Measurements from ENCODE around the gene CCZ1B. TPM values are rescaled to one million over a fixed set of nuclear protein-coding genes. Genes with fewer than 3 reads are reported as not detected.
"Not testable (repeated sequence)": the region's sequence is repeated elsewhere in the genome, so short reads cannot be mapped to it uniquely, and the experiment has no call there.

Gene CCZ1B
- total RNA-seq = 10 to 100 TPM; 63.9 to 64.5 TPM
- 10 to 100 TPM; 58.3 to 85.6 (median 81.1) TPM for polyA plus RNA-seq (ENCODE audit: insufficient read length in 6 of 6)
- long read RNA-seq, donor 1, transcript CCZ1B-207 (3 exons, 444 nt) = minor isoform, 5 of 51 reads
- long read RNA-seq, donor 1, transcript CCZ1B-205 (3 exons, 748 nt) = minor isoform, 5 of 51 reads
- long read RNA-seq, donor 1, transcript CCZ1B-201 (15 exons, 2,885 nt) = major isoform, 23 of 51 reads
- long read RNA-seq, donor 1, partial matches to known transcripts = 13 of 51 reads
- long read RNA-seq, donor 1, other reads (novel, unspliced or antisense) = 0 of 51 reads
- long read RNA-seq, donor 2, transcript CCZ1B-201 (15 exons, 2,885 nt) = major isoform, 17 of 22 reads
- long read RNA-seq, donor 2, partial matches to known transcripts = 0 of 22 reads
- long read RNA-seq, donor 2, other reads (novel, unspliced or antisense) = 0 of 22 reads
- long read RNA-seq, donor 3, partial matches to known transcripts = 0 of 4 reads
- long read RNA-seq, donor 3, other reads (novel, unspliced or antisense) = 0 of 4 reads
- long read RNA-seq, donor 4 = 0 reads
- long read RNA-seq, donor 5, transcript CCZ1B-201 (15 exons, 2,885 nt) = major isoform, 15 of 20 reads
- long read RNA-seq, donor 5, partial matches to known transcripts = 0 of 20 reads
- long read RNA-seq, donor 5, other reads (novel, unspliced or antisense) = 0 of 20 reads
- long read RNA-seq, donor 6, transcript CCZ1B-201 (15 exons, 2,885 nt) = major isoform, 10 of 15 reads
- long read RNA-seq, donor 6, partial matches to known transcripts = 0 of 15 reads
- long read RNA-seq, donor 6, other reads (novel, unspliced or antisense) = 0 of 15 reads
- long read RNA-seq, donor 7, transcript CCZ1B-201 (15 exons, 2,885 nt) = major isoform, 5 of 10 reads
- long read RNA-seq, donor 7, partial matches to known transcripts = 0 of 10 reads
- long read RNA-seq, donor 7, other reads (novel, unspliced or antisense) = 0 of 10 reads
- long read RNA-seq, donor 8, transcript CCZ1B-201 (15 exons, 2,885 nt) = major isoform, 10 of 19 reads
- long read RNA-seq, donor 8, partial matches to known transcripts = 0 of 19 reads
- long read RNA-seq, donor 8, other reads (novel, unspliced or antisense) = 0 of 19 reads
- long read RNA-seq, donor 9 = 0 reads
- long read RNA-seq, donor 10, partial matches to known transcripts = 0 of 1 reads
- long read RNA-seq, donor 10, other reads (novel, unspliced or antisense) = 0 of 1 reads
- long read RNA-seq, donor 11, transcript CCZ1B-205 (3 exons, 748 nt) = major isoform, 7 of 18 reads
- long read RNA-seq, donor 11, transcript CCZ1B-201 (15 exons, 2,885 nt) = major isoform, 7 of 18 reads
- long read RNA-seq, donor 11, partial matches to known transcripts = 0 of 18 reads
- long read RNA-seq, donor 11, other reads (novel, unspliced or antisense) = 0 of 18 reads
- long read RNA-seq, donor 12, transcript CCZ1B-201 (15 exons, 2,885 nt) = major isoform, 10 of 12 reads
- long read RNA-seq, donor 12, partial matches to known transcripts = 0 of 12 reads
- long read RNA-seq, donor 12, other reads (novel, unspliced or antisense) = 0 of 12 reads

GRCh38 chr7:6826151-6826550 is at the start of gene CCZ1B:
Gene CCZ1B, minus strand, starts transcription at chr7:6826275. Its CDS starts 78 bp downstream, at chr7:6826197.
- intact Hi-C loops (cut with DNase I); H3K9me3 ChIP-seq; H3K36me3 ChIP-seq; H3K4me1 ChIP-seq: not testable (repeated sequence)
- ATAC-seq (peak; percentile 99), DNase-seq (peak; percentile 30 to 97 (median 74))
- H3K4me3 ChIP-seq = peak within 1 kb of the TSS; percentile 44 to 56
- peak within 1 kb of the TSS; percentile 62 to 65 for H3K27ac ChIP-seq
- peaks cover 0 to 12% of the 10 kb centered on the region in 2 donors for H3K27me3 ChIP-seq

- H3K4me1 ChIP-seq; H3K27ac ChIP-seq; ATAC-seq; H3K4me3 ChIP-seq; intact Hi-C loops (cut with DNase I); DNase-seq; H3K27me3 ChIP-seq; H3K36me3 ChIP-seq; H3K9me3 ChIP-seq: not testable (repeated sequence)
These were observed 48.9 kb upstream of the CCZ1B start for GRCh38 chr7:6875022-6875421.

- DNase-seq; H3K27me3 ChIP-seq; H3K9me3 ChIP-seq; H3K27ac ChIP-seq; H3K4me3 ChIP-seq; H3K36me3 ChIP-seq; ATAC-seq; intact Hi-C loops (cut with DNase I); H3K4me1 ChIP-seq: not testable (repeated sequence)
These were observed 46.3 kb upstream of the CCZ1B start for GRCh38 chr7:6872246-6872945.

GRCh38 chr7:6871421-6872144 is 45.5 kb upstream of the CCZ1B start:
- H3K36me3 ChIP-seq; H3K4me3 ChIP-seq; intact Hi-C loops (cut with DNase I); H3K9me3 ChIP-seq; H3K27ac ChIP-seq; H3K4me1 ChIP-seq; ATAC-seq; DNase-seq; H3K27me3 ChIP-seq: not testable (repeated sequence)

- intact Hi-C loops (cut with DNase I); H3K4me1 ChIP-seq; H3K36me3 ChIP-seq; H3K9me3 ChIP-seq; DNase-seq; H3K4me3 ChIP-seq; H3K27me3 ChIP-seq; H3K27ac ChIP-seq; ATAC-seq: not testable (repeated sequence)
These were observed 38.7 kb upstream of the CCZ1B start for GRCh38 chr7:6864751-6865150.

- H3K27me3 ChIP-seq; H3K4me1 ChIP-seq; H3K9me3 ChIP-seq; ATAC-seq; H3K27ac ChIP-seq; intact Hi-C loops (cut with DNase I); DNase-seq; H3K36me3 ChIP-seq; H3K4me3 ChIP-seq: not testable (repeated sequence)
These were observed 38.1 kb upstream of the CCZ1B start for GRCh38 chr7:6864188-6864587.

GRCh38 chr7:6862876-6863275 is 36.8 kb upstream of the CCZ1B start:
- intact Hi-C loops (cut with DNase I); H3K9me3 ChIP-seq; H3K27ac ChIP-seq; DNase-seq; H3K36me3 ChIP-seq; H3K4me1 ChIP-seq; H3K27me3 ChIP-seq; ATAC-seq; H3K4me3 ChIP-seq: not testable (repeated sequence)
